HTR-8/SVneo (cell line): ENCODE measurements around the gene ZBTB39.

Source experiments
- DNase-seq: peaks from one replicate; pipeline ENCODE4 v3.0.0; 2011; ENCODE audit warnings: low spot score, mixed read lengths; ENCODE audit not compliant: insufficient read length
- FAIRE-seq: peaks from 2 replicates; lab custom pipeline; 2011; peaks lifted over from hg19 to GRCh38; lab: Jason Lieb, UNC

The ZBTB39 gene

DNA sequence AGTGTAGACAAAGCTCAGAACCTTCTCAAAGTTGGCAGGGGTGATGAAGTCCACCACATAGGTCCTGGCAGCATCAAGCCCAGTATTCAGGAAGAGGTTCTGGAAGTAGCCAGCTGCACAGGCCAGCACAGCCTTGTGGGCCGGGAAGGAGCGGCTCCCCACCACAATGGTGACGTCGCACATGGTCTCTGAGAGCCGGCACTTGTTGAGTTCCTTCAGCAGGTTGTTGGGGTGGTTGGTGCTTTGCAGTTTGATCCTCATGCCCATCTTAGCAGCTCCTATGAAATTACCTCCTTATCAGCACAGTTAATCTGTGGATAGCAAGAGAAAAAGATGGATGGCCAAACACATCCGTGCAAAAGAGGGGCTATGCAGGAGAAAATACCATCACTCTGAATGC is 1.7 kb downstream of the ZBTB39 start:
- DNase-seq: no peak
- no peak for FAIRE-seq

DNA sequence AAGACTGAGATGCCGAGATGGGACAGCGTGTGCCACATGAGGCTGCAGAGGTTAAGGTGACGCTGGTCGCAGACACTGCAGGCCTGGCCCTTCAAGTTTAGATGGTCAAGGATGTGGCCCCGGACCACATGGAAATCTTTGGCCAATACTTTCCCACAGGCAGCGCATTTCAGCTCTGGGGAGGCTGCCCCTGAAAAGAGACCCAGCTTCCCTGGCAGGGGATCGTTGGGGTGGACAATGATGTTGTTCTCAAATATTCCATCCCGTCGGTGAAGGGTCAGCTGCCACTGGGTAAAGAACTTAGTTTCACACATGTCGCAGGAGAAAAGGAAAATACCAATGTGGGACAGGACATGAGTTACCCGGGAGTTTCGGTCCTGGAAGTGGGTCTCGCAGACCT is 3.0 kb downstream of the ZBTB39 start:
- FAIRE-seq: no peak
- DNase-seq: no peak

DNA sequence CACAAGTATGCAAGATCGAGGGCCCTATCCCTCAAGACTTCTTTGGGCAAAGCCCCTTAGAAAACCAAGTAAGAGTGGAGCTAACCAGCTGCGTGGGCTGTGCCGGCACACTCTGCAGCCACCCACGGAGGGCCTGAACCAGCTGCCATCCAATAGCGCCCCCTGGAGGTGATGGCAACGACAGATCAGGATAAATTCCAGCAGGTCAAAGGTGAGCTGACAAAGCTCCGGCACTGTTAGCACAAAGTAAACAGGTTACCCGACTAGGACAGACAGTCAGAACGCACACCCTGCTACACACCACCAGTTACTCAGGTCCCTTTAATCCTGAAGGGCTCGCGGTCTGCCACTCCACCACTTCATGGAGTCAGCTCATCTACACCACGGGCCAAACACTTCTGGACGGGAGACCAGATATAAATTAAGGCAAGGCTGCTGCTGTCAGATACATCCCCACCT is 4.9 kb downstream of the ZBTB39 start:
- FAIRE-seq: no peak
- DNase-seq: peak; percentile 66

DNA sequence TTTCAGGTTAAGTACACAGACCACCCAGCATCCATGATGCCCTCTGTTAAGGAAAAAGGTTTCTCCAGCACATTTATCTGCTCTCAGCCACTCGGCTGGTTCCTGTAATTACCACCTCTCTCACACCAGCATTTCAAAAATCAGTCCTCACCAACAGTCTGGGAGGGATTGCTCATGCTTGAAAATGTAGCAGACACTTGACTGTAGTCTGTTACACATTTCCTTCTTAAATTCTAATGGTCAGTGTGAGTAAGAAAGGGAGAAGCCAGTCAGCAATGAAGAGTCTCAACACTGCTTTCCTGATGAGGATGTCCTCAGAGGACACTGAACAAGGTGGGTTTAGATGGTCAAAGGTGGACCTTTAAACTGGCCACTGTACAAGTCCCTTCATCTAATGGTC is 6.0 kb downstream of the ZBTB39 start:
- DNase-seq (no peak), FAIRE-seq (no peak)

DNA sequence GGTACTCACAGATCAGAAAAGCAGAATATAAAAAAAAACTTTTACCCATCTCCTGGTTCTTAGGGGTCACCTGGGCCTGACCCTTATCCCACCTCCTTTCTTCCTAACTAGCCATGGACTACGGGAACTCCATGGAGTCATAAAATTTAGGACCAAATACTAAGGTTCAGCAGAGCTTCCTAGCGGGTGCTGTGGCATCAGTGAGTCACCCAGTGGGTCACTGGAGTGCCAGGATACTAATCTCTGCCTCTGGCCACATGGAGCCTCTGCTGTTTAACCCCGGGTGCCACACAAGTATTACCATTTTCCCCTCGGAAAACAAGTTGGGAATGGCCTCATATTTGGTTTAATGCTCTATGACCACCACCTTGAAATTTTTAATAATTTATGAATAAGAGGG is 6.9 kb downstream of the ZBTB39 start:
- DNase-seq (no peak), FAIRE-seq (no peak)

DNA sequence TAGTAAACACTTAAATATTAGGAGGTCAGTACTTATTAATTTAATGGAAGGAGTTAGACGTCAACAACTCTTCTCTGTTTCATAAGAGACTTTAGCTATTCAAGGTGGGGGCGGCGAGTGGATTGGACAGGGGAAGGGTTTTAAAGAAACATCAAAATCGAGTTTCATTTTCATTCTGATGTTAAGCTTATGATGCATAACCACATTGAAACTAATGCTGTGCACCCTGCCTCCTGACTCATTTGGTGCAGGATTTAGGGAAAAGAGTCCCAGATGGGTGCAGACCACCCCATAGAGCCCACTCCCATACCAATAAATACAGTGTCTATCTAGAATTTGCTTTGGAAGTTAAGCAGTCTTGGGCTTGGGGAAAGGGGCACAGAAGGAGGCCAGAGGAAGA is 7.4 kb downstream of the ZBTB39 start:
- FAIRE-seq (no peak), DNase-seq (no peak)

DNA sequence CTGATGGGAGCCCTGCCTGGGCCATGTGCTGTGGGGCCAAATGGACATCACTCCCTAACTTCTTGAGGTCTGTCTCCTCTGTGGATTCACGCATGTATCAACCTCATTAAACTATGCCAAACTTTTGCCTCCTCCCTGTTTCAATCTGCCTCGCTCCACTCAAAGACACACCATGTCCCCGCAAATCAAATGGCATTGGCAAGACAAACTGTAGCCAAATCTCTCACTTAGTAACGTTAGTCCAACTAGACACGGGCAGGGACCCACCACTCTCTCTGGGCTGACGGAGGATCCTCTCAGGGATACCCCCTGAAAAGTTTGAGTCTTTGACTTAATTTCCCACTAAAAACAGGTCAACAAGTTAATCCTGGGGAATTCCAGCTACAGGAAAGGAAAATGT is 8.0 kb downstream of the ZBTB39 start:
- DNase-seq (no peak), FAIRE-seq (no peak)

DNA sequence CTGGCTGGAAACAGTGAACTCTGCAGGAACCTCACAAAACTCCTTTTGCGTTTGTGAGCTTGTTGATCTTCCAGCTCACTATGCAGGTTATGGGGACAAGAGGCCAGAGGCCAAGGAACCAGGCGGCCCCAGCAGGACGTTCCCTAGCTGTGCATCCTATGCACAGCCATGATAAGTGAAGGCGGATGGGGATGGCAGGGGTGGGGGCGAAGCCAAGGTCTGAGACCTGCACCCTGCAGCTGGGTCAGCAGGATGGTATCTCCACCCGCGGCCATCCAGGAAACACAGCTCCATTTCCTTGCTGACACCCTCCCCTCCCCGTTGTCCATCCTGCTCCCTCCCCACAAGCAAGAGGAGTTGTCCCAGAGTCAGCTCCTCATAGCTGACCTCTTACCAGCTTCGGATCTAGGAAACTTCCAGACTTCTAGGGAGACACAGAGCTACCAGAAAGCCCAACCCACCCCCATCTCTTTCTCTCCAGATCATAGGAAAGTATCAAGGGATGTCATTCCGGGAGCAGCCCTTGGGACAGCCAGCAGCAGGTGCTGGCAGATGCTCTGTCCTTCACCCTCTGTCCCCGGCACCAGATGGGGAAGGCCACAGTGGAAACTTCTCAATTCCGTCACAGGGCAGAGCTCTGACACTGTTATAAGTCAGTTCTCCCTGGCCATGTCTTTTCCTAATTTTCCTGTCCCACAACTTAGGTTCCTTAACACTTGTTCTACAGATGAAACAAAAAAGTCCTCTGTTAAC is 9.4 kb downstream of the ZBTB39 start:
- no peak for DNase-seq
- FAIRE-seq: no peak

DNA sequence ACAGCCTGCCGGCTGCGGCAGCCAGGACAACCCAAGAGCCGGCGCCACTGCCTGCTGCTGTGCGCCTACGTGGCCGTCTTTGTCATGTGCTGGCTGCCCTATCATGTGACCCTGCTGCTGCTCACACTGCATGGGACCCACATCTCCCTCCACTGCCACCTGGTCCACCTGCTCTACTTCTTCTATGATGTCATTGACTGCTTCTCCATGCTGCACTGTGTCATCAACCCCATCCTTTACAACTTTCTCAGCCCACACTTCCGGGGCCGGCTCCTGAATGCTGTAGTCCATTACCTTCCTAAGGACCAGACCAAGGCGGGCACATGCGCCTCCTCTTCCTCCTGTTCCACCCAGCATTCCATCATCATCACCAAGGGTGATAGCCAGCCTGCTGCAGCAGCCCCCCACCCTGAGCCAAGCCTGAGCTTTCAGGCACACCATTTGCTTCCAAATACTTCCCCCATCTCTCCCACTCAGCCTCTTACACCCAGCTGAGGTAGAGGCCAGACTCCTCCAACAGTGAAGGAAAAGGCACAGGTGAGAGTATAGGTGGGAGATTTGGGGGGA is 10.3 kb downstream of the ZBTB39 start:
- no peak for DNase-seq
- no peak for FAIRE-seq

DNA sequence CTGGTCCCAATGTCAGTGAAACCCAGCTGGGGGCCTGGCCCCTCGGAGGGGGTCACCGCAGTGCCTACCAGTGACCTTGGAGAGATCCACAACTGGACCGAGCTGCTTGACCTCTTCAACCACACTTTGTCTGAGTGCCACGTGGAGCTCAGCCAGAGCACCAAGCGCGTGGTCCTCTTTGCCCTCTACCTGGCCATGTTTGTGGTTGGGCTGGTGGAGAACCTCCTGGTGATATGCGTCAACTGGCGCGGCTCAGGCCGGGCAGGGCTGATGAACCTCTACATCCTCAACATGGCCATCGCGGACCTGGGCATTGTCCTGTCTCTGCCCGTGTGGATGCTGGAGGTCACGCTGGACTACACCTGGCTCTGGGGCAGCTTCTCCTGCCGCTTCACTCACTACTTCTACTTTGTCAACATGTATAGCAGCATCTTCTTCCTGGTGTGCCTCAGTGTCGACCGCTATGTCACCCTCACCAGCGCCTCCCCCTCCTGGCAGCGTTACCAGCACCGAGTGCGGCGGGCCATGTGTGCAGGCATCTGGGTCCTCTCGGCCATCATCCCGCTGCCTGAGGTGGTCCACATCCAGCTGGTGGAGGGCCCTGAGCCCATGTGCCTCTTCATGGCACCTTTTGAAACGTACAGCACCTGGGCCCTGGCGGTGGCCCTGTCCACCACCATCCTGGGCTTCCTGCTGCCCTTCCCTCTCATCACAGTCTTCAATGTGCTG is 11.0 kb downstream of the ZBTB39 start:
- FAIRE-seq: no peak

DNA sequence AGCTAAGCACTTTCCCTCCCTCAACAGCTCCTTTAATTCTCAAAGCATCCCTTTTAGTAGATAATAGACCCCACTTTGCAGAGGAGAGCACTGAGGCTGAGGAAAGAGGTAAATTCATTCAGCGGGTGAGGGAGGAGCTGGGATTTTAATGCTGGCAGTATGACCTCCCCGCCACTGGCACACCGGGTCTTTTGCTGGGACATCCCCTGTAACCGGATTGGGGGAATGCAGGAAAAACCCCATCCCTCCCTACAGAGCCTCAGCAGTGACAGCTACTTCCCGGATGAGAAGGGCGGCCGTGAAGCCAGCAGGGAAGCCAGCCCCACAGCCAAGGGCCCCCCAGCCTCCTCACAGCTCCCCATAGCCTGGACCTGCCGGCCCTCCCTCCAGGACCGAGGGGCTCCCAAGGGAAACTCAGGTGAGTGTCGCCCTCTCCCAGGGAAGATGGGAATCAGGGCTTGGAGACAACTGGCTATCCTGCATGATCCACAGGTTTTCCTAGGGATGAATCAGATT is 12.1 kb downstream of the ZBTB39 start:
- DNase-seq: no peak

More for the DNA sequence above, 11.0 kb downstream of the ZBTB39 start:
- no peak for DNase-seq

DNA sequence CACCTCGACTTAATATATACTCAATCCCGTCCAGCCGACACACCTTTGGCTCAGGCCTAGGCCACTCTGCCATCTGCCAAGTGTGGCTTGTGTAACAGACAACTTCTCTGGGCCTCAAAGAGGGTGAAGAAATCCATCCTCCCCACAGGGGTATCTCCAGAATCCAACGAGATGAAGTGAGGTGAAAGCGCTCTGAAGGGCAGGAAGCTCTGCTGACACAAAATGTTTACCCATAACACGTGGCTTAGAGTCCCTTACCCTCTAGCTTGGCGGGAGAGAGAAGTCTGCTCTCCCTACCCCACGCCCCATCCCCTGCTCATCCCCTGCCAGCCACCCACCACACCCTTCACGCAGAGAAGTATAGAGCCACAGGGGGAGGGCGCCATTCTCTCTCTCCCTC is 13.0 kb downstream of the ZBTB39 start:
- DNase-seq: no peak
- no peak for FAIRE-seq

More for the DNA sequence above, 12.1 kb downstream of the ZBTB39 start:
- FAIRE-seq: no peak

DNA sequence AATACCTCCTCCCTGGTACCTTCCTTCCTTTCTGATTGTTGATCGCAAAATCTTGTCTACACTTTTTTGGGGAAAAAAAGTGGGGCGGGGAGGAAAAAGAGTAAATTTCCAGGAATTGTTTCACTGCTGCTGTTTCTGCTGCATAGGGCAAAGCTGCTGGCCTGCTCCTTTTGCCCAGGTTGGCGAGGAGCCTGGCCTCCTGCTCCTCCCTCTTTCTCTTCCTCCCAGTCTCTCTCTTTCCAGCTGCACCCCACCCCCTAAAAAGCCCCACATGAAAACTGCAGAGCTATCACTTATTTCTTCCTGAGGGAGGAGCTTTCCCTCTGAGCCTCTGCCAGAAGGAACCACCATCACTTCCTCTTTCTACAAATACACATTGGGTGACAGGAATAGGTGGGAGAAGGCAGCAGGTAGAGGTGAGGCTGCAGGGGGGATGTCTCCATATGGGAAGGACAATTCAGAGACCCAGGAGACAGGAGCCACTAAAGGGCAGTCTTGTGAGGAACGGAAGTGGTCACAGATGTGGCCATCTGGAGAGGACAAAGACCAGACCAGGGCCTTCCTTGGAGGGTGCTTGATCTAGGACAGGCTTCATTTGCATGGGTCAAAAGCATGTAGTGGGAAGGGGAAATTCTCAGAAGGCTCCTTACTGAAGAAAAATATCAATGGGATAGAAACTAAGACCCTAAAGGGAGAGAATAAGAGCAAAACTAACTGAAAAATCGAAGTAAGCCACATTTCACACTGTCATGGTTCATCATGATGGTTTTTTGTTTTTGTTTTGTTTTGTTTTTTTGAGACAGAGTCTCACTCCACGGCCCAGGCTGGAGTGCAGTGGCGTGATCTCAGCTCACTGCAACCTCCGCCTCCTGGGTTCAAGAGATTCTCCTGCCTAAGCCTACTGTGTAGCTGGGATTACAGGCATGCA is 14.8 kb downstream of the ZBTB39 start:
- no peak for FAIRE-seq
- DNase-seq: no peak

DNA sequence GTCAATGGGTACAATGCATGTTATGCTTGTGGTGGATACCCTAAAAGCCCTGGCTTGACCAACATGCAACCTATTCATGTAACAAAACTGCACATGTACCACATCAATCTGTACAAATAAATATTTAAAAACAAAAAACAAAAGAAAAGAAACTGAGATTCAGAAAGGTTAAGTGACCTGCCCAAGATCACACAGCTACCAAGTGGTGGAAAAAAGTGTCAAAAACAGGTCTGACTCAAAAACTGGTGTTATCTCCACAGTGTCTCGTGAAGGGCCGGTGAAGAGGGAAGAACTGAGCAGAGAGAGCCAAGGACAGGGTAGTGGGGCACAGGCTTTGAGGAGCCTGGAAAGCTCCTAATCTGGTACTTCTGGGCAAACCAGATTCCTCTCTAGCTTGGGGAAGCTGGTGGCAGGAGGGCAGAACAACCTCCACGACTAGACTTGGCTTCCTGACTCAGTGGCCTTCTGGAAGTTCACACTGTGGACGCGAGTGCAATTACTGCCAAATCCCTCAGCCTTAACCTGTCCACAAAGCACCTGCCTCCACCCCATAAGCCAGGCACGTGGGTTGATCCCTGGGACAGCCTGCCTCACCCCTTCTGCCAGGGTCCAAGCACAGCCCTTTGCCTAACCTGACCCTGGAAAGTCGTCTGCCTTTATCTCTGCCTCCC is 15.6 kb downstream of the ZBTB39 start:
- DNase-seq: no peak
- FAIRE-seq: no peak

DNA sequence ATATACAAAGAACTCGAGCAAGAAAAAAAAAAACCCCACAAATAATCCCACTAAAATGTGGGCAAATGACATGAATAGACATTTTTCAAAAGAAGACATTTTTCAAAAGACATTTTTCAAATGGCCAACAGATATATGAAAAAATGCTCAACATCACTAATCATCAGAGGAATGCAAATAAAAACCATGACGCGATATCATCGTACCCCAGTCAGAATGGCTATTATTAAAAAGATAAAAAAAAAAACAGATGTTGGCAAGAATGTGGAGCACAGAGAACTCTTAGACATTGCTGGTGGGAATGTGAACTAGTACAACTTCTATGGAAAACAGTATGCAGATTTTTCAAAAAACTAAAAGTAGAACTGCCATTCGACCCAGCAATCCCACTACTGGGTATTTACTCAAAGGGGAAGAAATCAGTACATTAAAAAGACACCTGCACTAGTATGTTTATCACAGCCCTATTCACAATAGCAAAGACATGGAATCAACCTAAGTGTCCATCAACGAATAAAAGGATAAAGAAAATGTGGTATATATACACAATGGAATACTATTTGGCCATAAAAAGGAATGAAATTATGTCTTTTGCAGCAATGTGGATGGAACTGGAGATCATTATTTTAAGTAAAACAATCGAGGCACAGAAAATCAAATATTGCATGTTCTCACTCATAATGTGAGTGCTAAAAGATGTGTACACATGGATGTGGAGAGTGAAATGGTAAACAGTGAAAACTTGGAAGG is 16.3 kb downstream of the ZBTB39 start:
- FAIRE-seq (no peak), DNase-seq (no peak)

DNA sequence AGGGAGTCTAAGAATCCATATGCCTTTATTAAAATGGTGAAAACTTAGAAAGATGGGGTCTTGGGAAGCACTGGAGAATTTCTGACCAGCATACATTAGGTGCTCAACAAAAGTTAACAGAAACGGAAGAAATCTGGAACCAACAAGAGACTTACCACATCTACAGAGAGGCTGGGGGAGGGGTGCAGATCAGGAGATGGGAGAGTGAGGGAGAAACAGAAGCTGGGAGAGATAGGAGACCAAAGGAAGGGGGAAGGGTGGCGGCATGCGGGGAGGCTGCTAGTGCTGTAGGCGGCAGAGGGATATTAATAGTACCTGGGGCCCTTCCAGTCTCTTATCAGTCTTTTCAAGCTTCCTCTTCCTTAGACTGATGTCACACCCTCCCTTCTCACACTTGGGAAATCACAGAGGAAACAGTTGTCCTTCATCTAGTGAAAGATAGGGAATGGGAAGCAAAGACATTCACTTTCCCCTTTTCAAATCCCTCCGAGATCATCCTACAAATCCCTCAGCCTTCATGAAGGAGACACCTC is 18.1 kb downstream of the ZBTB39 start:
- FAIRE-seq (no peak), DNase-seq (no peak)

DNA sequence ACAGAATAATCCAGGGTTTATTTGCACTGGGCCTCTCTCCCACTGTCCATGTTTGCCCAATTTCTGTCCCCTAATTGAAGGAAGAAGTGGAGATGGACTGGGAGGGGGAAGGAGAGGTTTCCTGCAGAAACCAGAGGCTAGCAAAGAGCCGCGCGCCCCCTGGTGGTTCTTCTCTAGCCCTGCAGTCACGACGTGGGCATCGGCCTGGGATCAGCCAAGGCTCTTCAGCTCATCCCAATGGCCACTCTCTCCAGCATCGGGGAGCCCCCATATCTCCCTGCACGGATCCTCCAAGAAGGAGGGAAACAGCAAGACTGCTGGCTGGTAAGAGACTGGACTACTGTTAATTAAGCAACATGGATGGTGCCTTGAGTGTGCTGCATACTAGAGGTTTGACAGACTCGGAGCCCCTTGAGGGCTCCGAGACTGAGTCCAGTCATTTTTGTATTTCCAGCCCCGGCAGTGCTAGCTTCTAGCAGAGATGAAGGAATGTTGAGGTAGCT is 18.7 kb downstream of the ZBTB39 start:
- DNase-seq (peak; percentile 79), FAIRE-seq (no peak)

DNA sequence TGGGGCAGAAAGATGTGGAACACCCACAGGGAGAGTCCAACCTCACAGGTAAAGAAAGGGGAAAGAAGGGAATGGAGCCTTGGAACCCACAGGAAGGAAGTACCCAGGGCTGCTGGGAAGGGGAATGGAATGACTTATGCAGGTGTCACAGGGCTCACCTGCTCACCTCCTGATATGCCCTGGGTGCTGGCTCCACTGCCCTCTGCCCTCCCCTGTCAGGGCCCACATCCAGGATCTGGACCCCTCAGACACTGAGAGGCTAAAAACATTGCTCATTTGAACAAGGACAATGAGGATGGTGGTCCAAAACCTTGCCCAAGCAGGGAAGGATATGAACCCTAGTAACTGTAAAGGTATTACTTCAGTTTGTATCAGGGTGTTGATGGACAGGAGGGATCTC is 19.3 kb downstream of the ZBTB39 start:
- no peak for FAIRE-seq
- no peak for DNase-seq
